ENCODE measurements around the gene OMG.

- no peak for TF ChIP-seq CTCF (IDR thresholded peaks at IDR 0.05)
- TF ChIP-seq POLR2A (IDR thresholded peaks at IDR 0.05), result no peak
- TF ChIP-seq EP300 (IDR thresholded peaks at IDR 0.05), result no peak
Observed at GRCh38 chr17:31250229-31250628, 46.8 kb downstream of the OMG start.

All from tibial nerve (tissue), 4 donors.